NCI-H2196 (cell line): Measurements from ENCODE around the gene FAM120C.

Source experiments
- DNase-seq: peaks from one replicate; lab custom pipeline; 2025; ENCODE audit not compliant: unreplicated experiment; lab: John Stamatoyannopoulos, UW

The FAM120C gene, protein sequence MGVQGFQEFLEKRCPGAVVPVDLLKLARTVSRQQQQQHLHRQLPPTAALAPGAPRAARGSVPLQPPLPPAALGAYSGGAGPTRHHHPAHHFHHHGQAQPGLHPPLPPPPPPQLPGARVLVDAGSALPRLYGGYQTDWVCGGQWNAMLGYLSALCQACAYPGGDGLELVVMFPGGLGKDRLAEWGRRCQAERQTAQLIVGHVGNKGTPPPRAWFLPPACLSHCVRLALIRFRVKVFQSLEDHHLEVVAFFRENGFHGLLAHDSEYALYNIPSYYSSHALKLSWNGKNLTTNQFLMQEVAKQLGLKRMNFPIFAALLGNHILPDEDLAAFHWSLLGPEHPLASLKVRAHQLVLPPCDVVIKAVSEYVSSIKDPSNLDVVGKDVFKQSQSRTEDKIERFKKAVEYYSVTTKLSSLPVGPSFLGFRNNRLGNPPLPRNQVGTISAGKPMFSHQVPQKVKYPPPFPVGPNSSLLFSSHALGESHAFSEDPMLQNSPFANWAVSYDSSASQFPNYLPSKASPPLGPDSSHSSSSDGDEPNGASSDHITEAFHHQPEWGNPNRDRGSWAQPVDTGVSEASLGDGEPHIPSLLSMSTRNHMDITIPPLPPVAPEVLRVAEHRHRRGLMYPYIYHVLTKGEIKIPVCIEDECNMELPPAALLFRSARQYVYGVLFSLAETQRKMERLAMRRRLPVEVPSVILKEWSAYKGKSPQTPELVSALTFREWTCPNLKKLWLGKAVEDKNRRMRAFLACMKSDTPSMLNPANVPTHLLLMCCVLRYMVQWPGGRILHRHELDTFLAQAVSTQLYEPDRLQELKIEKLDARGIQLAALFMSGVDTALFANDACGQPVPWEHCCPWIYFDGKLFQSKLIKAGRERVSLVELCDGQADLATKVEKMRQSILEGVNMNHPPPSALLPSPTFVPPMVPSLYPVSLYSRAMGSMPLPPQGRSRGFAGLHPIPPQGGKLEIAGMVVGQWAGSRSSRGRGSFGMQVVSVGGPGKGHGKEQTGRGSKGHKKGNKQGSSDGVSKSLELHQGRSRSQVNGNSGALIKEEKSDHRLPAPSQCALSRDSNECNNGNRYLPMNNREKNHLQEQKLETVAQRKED

DNA sequence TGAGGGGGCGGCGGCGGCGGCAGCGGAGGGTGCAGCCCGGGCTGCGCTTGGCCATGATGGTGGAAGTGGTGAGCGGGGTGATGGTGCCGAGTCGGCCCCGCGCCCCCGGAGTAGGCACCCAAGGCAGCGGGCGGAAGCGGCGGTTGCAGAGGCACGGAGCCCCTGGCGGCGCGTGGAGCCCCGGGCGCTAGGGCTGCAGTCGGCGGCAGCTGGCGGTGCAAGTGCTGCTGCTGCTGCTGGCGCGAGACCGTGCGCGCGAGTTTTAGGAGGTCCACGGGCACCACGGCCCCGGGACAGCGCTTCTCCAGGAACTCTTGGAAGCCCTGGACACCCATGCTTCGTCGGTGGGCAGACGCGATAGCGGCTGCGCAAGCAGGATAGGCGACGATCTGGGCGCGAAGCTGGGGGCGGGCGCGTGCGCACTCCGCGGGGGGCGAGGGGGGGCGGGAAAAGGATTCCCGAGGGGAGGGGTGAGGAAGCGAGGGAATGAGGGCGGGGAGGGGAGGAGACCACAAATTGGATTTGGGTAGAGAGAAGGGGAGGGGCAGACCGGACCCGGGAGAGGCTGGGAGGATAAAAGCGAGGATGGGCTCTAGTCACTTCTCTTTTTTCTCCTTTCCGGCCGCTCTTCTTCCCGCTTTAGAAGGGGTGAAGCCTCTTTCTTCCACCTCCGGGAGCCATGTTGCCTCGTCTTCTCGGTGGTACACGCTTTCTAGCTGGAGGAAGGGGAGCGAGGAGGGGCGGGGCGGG lies at the start of gene FAM120C:
FAM120C (minus strand) TSS at position 391 of the 750 bp plus-strand sequence; CDS start at position 335, 56 bp downstream.
- peak; percentile 69 for DNase-seq

DNA sequence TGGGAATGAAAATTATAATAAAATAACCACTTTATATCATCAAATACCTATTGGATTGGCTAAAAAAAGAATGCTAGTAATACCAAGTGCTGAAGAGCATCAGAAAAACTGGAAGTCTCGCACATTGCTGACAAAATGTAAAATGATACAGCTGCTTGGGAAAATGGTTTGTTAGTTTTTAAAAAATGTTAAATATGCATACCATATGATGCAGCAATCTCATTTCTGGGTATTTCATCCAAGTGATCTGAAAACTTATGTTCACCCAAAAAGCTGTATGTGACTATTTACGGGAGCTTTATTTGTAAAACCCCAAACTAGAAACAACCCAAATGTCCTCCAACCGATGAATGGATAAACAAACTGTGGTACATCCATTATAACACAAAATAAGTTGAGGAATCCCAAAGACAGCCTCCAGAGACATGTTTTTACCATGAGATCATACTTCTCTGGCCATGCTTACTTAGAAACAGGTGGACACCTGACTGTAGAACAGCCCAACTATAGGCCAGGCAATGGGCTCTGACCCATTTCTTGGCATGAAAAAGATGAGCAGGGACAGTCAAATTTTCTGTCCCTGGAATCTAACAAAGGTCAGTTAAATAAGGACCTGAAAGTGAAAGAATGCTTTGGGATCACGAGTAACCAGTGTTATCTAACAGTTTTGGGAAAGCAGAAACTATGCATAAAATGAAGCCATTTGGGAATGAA lies 47.5 kb upstream of the FAM120C start:
- DNase-seq = no peak

DNA sequence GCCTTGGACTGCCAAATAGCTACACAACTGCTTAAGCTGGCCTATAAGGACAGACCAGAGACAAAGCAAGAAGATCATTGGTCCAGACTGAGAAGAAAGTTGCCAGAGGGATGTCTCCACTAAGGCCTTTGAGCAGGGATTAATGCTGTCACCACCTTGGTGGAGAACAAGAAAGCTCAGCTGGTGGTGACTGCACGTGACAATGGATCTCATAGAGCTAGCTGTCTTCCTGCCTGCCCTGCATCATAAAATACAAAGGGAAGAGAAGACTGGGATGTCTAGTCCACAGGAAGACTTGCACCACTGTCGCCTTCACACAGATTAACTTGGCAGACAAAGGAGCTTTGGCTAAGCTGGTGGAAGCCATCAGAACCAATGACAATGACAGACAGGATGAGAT lies 40.5 kb upstream of the FAM120C start:
- no peak for DNase-seq

DNA sequence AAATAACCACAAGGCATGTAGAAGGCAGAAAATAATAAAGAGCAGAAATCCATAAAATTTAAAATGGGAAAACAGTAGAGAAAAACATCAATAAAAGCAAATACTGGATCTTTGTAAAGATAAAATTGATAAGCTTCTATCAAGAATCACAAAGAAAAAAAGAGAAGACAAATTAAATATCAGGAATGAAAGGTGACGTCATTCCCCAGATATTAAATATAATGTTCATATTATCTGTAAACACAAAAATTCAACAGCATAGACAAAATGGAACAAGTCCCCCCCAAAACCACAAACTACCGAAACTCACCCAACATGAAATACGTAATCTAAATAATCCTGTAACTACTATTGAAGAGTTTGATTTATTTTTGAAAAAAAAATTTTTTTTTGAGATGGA lies 30.5 kb upstream of the FAM120C start:
- DNase-seq = no peak

DNA sequence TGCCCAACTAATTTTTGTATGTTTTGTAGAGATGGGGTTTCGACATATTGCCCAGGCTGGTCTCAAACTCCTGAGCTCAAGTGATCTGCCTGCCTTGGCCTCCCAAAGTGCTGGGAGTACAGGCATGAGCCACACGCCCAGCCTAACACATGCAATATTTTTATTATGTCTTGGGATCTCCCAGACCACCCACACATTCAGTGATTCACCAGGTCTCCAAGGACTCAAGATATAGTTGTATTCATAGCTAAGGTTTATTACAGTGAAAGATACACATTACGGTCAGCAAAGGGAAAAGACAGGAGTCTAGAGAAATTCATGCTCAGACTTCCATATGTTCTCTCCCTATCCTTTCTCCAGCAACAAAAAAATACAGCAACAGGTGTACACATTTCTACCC lies 25.5 kb upstream of the FAM120C start:
- DNase-seq = no peak

DNA sequence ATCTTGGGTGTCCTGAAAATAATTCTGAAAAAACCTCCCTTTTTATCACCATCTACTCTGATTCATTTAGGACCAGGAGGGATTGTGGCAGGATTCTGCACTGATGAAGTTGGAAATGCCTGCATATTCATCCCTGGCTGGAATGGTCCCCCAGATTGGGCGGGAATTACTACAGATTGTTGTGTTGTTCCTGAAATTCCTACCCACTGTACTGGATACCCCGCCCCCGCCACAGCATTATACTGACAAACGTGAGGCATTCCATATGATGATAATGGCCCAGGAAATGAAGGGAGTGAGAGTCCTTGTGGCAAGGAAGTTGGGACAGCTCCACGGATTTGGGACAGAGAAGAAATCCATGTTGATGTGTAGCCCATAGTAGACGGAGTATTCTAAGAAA lies 15.2 kb upstream of the FAM120C start:
- DNase-seq = no peak

DNA sequence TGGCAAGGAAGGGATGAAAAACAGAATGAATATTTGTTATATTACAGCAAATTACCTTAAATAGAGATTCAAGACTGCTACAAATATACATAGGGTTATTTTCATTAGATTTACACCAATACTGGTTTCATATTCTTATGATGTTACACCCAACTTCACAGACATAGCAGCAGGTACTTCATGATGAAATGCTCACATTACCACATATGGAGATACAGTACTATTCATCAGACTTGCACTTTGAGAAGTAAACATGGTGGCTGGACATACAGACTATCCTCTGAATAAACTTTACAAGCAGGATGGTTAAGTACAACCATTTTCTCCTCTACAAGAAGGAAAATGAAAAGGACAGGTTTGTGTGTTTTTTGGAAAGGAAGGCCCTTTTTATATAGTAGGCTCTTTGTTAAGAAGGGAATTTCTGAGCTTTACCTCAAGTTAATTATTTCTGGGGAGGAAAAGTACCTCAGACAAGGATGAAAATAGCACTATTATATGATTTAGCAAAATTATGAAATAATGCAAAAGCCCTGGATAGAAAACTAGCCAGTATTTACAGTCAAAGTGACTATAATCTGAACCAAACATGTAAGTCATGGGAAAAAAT lies 12.0 kb upstream of the FAM120C start:
- DNase-seq = no peak

DNA sequence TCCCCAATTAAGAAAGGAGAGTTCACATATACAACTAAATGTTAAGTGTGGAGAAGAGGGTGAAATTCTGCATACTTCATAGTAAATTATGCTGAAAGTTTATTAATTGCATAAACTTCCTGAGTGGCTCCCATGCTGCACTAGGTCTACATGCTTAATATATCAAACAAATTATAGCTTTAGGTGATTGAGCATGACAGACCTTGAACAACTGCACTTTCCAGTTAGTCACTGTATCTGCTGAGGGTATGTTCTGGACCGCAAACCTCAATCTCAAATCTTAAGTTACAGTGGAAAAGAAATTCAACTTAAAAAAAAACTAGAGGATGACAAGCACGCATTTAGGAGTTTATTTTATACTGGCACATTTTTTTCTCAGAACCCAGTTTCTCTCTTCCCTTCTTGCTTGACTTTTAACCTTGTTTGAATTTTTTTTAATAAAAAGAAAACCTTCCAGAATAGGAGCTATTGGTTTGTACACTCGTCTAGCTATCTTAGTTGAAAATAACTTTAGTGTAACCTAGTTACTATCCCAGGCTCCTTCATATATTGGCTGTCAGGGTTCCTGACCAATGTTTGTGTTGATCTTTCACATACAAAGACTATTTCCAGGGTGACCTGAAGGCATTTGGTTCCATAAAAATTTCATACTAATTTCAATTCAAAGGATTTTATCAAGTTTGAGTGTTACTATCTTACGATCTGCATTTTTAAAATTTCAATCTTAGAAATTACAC lies 10.2 kb upstream of the FAM120C start:
- DNase-seq = no peak

DNA sequence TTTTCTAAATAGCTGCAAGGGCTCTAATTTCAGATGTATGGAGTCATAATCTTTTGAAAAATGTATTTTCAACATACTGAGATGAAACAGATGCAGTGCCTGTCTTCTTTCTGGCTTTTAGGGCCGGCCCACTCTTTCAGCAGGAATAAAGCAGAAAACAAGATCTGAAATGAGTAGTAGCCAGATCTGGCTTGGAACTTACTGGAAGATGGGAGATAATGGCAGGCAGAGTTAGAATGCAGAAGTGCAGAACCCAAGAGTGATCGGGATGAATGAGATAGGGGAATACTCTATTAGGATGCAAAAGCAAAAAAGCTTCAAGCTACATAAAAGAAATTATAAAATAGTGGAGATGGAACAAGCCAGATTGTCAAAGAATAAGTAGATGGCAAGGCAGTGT lies 1.4 kb upstream of the FAM120C start:
- DNase-seq = no peak

DNA sequence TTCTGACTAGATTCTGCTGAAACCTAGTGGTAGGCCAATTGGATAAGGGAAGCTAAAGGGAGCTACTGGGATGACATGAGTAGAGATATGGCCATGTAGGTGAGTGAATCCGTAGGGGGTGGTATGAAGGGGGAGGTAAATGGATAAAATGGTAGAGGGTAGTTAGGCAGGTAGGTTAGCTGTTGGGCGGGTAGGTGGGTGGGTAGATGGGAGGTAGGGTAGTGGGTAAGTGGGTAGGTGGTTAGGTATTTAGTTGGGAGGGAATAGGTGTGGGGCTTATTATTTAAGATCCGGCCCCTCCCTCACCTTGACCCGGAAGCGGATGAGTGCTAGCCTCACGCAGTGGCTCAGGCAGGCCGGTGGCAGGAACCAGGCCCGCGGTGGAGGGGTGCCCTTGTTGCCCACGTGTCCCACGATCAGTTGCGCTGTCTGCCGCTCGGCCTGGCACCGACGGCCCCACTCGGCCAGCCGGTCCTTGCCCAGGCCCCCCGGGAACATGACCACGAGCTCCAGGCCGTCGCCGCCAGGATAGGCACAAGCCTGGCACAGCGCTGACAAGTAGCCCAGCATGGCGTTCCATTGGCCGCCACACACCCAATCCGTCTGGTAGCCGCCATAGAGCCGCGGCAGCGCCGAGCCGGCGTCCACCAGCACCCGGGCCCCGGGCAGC lies 725 bp downstream of the FAM120C start:
- peak; percentile 32 for DNase-seq

DNA sequence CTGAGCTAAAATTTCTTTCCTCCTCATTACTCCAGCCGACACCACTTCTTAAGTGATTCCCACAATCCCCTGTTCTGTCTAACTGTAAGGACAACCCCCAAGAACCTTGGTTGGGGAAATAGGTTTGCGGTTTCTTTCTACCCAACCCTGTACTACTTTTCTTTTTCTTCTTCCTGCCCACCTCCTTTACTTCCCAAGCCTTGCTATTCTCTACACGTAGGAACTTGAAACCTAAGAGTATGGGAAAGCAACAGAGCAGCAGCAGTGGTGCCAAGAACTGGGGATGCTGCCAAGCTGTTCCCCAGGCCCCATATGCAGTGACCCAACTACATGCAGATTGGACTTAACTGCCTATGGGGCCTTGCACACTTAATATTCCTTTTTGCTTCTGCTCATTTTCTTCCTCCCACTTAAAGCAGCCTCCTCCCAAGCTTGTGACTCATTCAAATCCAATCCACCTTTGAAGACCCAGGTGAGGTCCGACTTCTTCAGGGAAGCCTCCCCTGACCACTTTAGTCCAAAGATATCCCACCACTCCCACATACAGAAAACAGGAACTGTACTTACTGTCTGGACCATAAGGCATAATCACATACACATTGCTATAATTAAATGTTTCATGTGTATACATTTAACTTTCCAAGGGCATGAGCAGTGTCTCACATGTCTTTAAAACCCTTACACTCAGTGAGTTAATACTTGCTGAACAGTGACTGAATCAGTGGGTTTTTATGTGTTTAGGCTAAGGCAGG lies 1.7 kb downstream of the FAM120C start:
- DNase-seq = no peak

DNA sequence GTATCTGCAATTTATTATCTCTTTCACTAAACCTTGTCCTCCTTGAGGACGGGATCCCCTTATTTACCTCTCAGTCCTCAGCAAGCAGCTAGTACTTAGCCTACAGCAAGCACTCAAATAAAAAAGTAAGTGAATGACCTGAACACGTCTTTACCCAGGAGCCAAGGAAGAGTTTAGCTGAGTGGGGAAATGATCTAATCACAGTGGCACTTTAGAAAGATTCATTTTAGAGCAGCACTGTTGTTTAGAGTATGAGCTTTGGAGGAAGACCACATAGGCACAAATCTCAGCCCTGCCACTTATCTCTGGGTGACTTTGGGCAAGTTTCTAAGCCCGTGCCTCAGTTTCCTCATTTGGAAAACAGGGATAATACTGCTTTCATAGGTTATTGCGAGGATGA lies 2.7 kb downstream of the FAM120C start:
- DNase-seq = no peak

DNA sequence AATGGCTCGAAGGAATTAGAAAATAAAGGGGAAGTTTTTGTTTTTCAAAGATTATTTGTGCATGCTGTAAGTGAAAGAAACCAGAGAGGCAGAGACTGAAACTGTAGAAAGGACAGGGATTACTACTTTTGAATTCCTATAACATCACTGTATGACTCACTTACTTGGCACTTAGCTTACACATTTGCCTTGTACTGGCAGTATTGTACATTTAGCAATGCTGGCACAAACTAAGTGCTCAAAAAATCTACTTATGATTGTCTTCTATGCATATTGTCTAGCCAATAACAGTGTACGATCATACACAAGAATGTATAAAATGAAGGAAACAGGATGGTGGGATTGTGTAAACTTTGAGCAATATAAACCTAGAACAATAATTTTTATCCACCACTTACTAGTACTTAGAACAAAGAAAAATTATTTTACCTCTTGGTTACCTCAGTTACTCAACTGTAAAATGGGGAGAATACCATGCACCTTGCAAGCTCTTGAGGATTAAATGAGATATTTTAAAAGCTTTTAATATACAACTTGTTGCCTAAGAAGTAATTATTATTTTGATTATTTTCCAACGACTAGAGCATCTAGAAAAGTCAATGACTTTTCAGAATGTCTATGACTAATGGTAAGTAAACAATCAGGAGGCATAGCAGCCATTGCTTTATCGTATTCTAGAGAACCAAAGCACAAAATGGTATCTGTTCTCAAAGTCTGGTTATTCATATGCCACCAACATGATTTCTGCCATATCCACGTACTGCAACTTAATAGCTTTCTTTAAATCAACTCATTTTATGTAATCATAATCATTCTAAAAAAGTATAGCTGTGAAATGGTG lies 4.7 kb downstream of the FAM120C start:
- no peak for DNase-seq

DNA sequence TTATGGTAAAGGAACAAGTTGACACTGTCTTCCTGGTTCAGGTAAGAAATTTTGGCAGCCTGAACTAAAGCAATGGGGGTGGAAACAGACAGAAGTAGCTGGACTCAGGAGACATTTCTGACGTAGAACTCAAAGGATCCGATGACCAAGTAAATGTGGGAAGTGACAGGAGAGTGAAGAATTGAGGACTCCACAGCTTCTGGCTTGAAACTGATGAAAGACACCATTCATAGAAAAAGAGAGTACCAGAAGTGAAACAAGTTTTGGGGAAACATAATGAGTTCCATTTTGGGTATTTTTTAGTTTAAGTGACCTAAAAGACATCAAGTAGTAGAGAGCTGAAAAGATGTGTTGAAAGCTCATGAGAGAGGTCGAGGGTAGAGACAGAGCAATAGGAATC lies 5.7 kb downstream of the FAM120C start:
- DNase-seq = no peak

DNA sequence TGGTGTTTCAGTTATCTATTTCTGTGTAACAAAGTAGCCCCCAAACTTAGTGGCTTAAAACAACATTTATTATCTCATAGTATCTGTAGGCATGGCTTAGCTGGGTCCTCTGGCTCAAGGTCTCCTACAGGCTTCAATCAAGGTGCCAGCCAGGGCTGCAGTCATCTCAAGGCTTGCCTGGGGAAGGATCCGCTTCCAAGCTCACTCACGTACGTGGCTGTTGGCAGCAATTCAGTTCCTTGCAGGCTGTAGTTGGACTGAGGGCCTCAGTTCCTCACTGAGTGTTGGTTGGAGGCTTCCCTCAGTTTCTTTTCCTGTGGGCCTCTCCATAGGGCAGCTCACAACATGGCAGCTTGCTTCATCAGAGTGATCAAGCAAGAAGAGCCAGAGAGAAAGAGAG lies 9.3 kb downstream of the FAM120C start:
- no peak for DNase-seq

DNA sequence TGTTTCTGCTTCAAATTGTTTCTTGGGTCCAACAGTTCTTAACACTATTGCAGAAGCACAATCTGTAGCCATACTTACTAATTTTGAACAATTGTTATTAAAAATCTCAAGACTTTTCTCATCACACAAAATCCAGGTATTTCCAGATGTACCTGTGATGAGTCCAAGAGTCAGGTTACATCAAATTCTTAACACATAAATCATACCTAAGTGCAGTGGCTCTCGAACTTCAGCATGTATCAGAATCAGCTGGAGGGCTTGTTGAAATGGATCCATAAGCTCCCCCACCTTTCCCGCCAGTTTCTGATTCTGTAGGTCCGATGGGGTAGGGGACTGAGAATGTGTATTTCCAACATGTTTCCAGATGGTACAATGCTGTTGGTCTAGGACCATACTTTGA lies 10.6 kb downstream of the FAM120C start:
- DNase-seq = no peak
